Fibroblast of lung (primary cell): ENCODE results near the gene TRAF2.

Experiments used
- CTCF ChIP-seq, 2 donors: IDR thresholded peaks in 1 of 2; conservative IDR thresholded peaks in 1 of 2; 1 replicate in 1 of 2; 2 replicates in 1 of 2; pipeline ENCODE4 v1.5.1; 2011 to 2012; ENCODE audit warnings: low read length in 2 of 2, control low read depth in 1 of 2, inconsistent platforms in 1 of 2, low read depth in 1 of 2, mild to moderate bottlenecking in 1 of 2
- EZH2 ChIP-seq: IDR thresholded peaks from 2 replicates; pipeline ENCODE4 v1.5.1; 2012; ENCODE audit warnings: low read length, control low read depth, mild to moderate bottlenecking; ENCODE audit errors: missing control alignments

DNA sequence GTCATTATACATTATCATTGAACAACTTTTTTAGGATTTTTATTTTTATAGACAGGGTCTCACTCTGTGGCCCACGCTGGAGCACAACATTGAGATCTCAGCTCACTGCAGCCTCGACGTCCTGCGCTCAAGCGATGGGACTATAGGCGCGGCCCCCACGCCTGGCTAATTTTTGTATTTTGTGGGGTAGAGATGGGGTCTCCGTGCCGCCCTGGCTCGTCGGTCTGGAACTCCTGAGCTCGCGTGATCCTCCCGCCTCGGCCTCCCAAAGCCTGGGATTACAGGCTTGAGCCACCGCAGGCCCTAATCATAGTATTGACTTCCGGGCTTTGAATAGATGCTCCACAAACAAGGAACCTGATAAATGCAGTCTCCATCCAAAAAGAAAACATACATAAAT lies 18.8 kb upstream of the TRAF2 start:
- no peak for TF ChIP-seq CTCF (conservative IDR thresholded peaks at IDR 0.05 in 1 of 2, IDR thresholded peaks at IDR 0.05 in 1 of 2; ENCODE audit: low read depth in 1 of 2, low read length in 2 of 2)
- no peak for TF ChIP-seq EZH2
